M059J (cell line): ENCODE measurements around the gene KREMEN2. TPM values are rescaled to one million over a fixed set of nuclear protein-coding genes. Genes with fewer than 3 reads are reported as not detected.

ENCODE experiments used
- total RNA-seq: library from RNA; depleted of rRNA; stranded (reverse); fragments of >200 nt; shearing (Covaris generic); gene quantifications from 2 replicates; pipeline ENCODE4 v1.2.3, GENCODE V29; 2014; rRNA removed

The KREMEN2 gene
- total RNA-seq, 1 experiment from 2014 or later, result 6.3 TPM

Other genes starting within 250 kb of the KREMEN2 start
- 0.17 TPM in 1 of 2 replicates, not detected in the other for gene PRSS27, start 244.1 kb upstream of the KREMEN2 start, total RNA-seq
- gene SRRM2, start 211.6 kb upstream of the KREMEN2 start, total RNA-seq, result 27.9 and 49.9 TPM in 2 replicates
- gene ELOB, start 187.0 kb upstream of the KREMEN2 start, total RNA-seq, result 351 and 758 TPM in 2 replicates
- gene PRSS33, start 176.7 kb upstream of the KREMEN2 start, total RNA-seq, result not detected in 2 replicates
- gene PRSS41, start 165.8 kb upstream of the KREMEN2 start, total RNA-seq, result not detected in 2 replicates
- not detected in 2 replicates for gene PRSS21, start 147.0 kb upstream of the KREMEN2 start, total RNA-seq
- 0.12 and 3.9 TPM in 2 replicates for gene ZG16B, start 134.0 kb upstream of the KREMEN2 start, total RNA-seq
- not detected in 2 replicates for gene PRSS22, start 106.1 kb upstream of the KREMEN2 start, total RNA-seq
- 97.4 and 112 TPM in 2 replicates for gene FLYWCH2, start 81.1 kb upstream of the KREMEN2 start, total RNA-seq
- 27.0 and 34.0 TPM in 2 replicates for gene FLYWCH1, start 52.3 kb upstream of the KREMEN2 start, total RNA-seq
- gene PAQR4, start 5.1 kb downstream of the KREMEN2 start, total RNA-seq, result 24.0 and 38.7 TPM in 2 replicates
- gene PKMYT1, start 16.2 kb downstream of the KREMEN2 start, total RNA-seq, result 47.4 and 57.5 TPM in 2 replicates
- not detected in 2 replicates for gene CLDN9, start 48.6 kb downstream of the KREMEN2 start, total RNA-seq
- gene CLDN6, start 53.9 kb downstream of the KREMEN2 start, total RNA-seq, result 0.27 and 0.34 TPM in 2 replicates
- gene TNFRSF12A, start 56.1 kb downstream of the KREMEN2 start, total RNA-seq, result 662 and 743 TPM in 2 replicates
- 28.1 and 47.8 TPM in 2 replicates for gene HCFC1R1, start 59.7 kb downstream of the KREMEN2 start, total RNA-seq
- 29.9 and 31.7 TPM in 2 replicates for gene THOC6, start 59.8 kb downstream of the KREMEN2 start, total RNA-seq
- not detected in 2 replicates for gene BICDL2, start 72.7 kb downstream of the KREMEN2 start, total RNA-seq
- 0.02 TPM in 1 of 2 replicates, not detected in the other for gene MMP25, start 82.3 kb downstream of the KREMEN2 start, total RNA-seq
- 51.5 and 62.5 TPM in 2 replicates for gene IL32, start 101.4 kb downstream of the KREMEN2 start, total RNA-seq
- not detected in 2 replicates for gene ZSCAN10, start 135.0 kb downstream of the KREMEN2 start, total RNA-seq
- gene ZNF205, start 148.3 kb downstream of the KREMEN2 start, total RNA-seq, result 13.5 and 15.4 TPM in 2 replicates
- 1.1 and 6.2 TPM in 2 replicates for gene ZNF213, start 170.8 kb downstream of the KREMEN2 start, total RNA-seq
- 0.15 TPM in 1 of 2 replicates, not detected in the other for gene OR1F1, start 223.9 kb downstream of the KREMEN2 start, total RNA-seq